WTC11 (cell line): ENCODE data around the gene LEMD3. TPM values are rescaled to one million over a fixed set of nuclear protein-coding genes. Genes with fewer than 3 reads are reported as not detected.

Experiments used
- ATF1 ChIP-seq: sonication (generic); formaldehyde crosslinking; IDR thresholded peaks from 2 replicates; pipeline ENCODE4 v1.8.1; 2023; ENCODE audit warnings: mild to moderate bottlenecking, moderate library complexity, missing genetic modification reagents
- CREM ChIP-seq: sonication (generic); formaldehyde crosslinking; IDR thresholded peaks from 2 replicates; pipeline ENCODE4 v1.8.1; 2022; ENCODE audit warnings: mild to moderate bottlenecking, missing genetic modification reagents, moderate library complexity
- CTCF ChIP-seq: fragments of 200-600 bp; IDR thresholded peaks from 2 replicates; pipeline ENCODE4 v1.8.0; 2022; ENCODE audit warnings: antibody characterized with exemption
- ETV6 ChIP-seq: sonication (generic); formaldehyde crosslinking; IDR thresholded peaks from 2 replicates; pipeline ENCODE4 v1.8.1; 2022; ENCODE audit warnings: mild to moderate bottlenecking, missing genetic modification reagents
- JAZF1 ChIP-seq: fragments of 250-450 bp; sonication (Bioruptor Pico); IDR thresholded peaks from 2 replicates; pipeline ENCODE4 v1.9.0; 2021; ENCODE audit warnings: moderate library complexity, mild to moderate bottlenecking, inconsistent platforms
- JUN ChIP-seq: sonication (generic); formaldehyde crosslinking; IDR thresholded peaks from 2 replicates; pipeline ENCODE4 v1.8.0; 2023; ENCODE audit warnings: mild to moderate bottlenecking, missing genetic modification reagents
- KAT7 ChIP-seq: sonication (generic); formaldehyde crosslinking; IDR thresholded peaks from 2 replicates; pipeline ENCODE4 v1.8.1; 2023; ENCODE audit warnings: missing genetic modification reagents, mild to moderate bottlenecking, borderline replicate concordance
- MLX ChIP-seq: sonication (generic); formaldehyde crosslinking; IDR thresholded peaks from 2 replicates; pipeline ENCODE4 v1.8.1; 2023; ENCODE audit warnings: mild to moderate bottlenecking, missing genetic modification reagents, moderate library complexity
- MXD4 ChIP-seq: fragments of 250-450 bp; sonication (Bioruptor Pico); IDR thresholded peaks from 2 replicates; pipeline ENCODE4 v1.8.0; 2021; ENCODE audit warnings: mild to moderate bottlenecking, moderate library complexity, borderline replicate concordance
- NFE2L1 ChIP-seq: sonication (generic); formaldehyde crosslinking; IDR thresholded peaks from 2 replicates; pipeline ENCODE4 v1.8.1; 2023; ENCODE audit warnings: missing genetic modification reagents
- OVOL2 ChIP-seq: fragments of 250-450 bp; sonication (Bioruptor Pico); IDR thresholded peaks from 2 replicates; pipeline ENCODE4 v1.9.0; 2021; ENCODE audit warnings: mild to moderate bottlenecking, borderline replicate concordance
- SMAD4 ChIP-seq: sonication (generic); formaldehyde crosslinking; IDR thresholded peaks from 2 replicates; pipeline ENCODE4 v1.8.0; 2022; ENCODE audit warnings: mild to moderate bottlenecking, missing genetic modification reagents
- SOX15 ChIP-seq: fragments of 250-450 bp; sonication (Bioruptor Pico); IDR thresholded peaks from 2 replicates; pipeline ENCODE4 v1.9.0; 2021; ENCODE audit warnings: mild to moderate bottlenecking
- ZNF138 ChIP-seq: sonication (generic); formaldehyde crosslinking; conservative IDR thresholded peaks from 2 replicates; pipeline ENCODE4 v1.8.1; 2022; ENCODE audit warnings: mild to moderate bottlenecking, moderate library complexity, missing genetic modification reagents
- ZNF232 ChIP-seq: sonication (generic); formaldehyde crosslinking; IDR thresholded peaks from 2 replicates; pipeline ENCODE4 v1.8.0; 2022; ENCODE audit warnings: mild to moderate bottlenecking, missing genetic modification reagents
- ZNF263 ChIP-seq: sonication (generic); formaldehyde crosslinking; IDR thresholded peaks from 2 replicates; pipeline ENCODE4 v1.8.1; 2022; ENCODE audit warnings: low read depth, mild to moderate bottlenecking, moderate library complexity, missing genetic modification reagents
- ZNF317 ChIP-seq: sonication (generic); formaldehyde crosslinking; IDR thresholded peaks from 2 replicates; pipeline ENCODE4 v1.8.1; 2023; ENCODE audit warnings: low read depth, mild to moderate bottlenecking, moderate library complexity, missing genetic modification reagents, borderline replicate concordance
- ZNF396 ChIP-seq: fragments of 250-450 bp; sonication (Bioruptor Pico); IDR thresholded peaks from 2 replicates; pipeline ENCODE4 v1.8.0; 2021; ENCODE audit warnings: mild to moderate bottlenecking, moderate library complexity, borderline replicate concordance
- ZNF416 ChIP-seq: fragments of 250-450 bp; sonication (Bioruptor Pico); IDR thresholded peaks from 2 replicates; pipeline ENCODE4 v1.9.0; 2021; ENCODE audit warnings: mild to moderate bottlenecking, inconsistent platforms
- ZNF423 ChIP-seq: fragments of 250-450 bp; sonication (Bioruptor Pico); IDR thresholded peaks from 2 replicates; pipeline ENCODE4 v2.1.2; 2022; ENCODE audit warnings: mild to moderate bottlenecking, moderate library complexity
- ZSCAN18 ChIP-seq: fragments of 250-450 bp; sonication (Bioruptor Pico); IDR thresholded peaks from 2 replicates; pipeline ENCODE4 v2.1.2; 2022; ENCODE audit warnings: mild to moderate bottlenecking, moderate library complexity
- total RNA-seq: library from RNA; stranded (reverse); gene quantifications from 3 replicates; pipeline ENCODE4 v1.2.3, GENCODE V29; 2021
- TF ChIP-seq, protein P1 (sequence below): fragments of 250-450 bp; sonication (Bioruptor Pico); IDR thresholded peaks from 2 replicates; pipeline ENCODE4 v1.9.0; 2021; ENCODE audit warnings: mild to moderate bottlenecking
- TF ChIP-seq, protein P2 (sequence below): sonication (generic); formaldehyde crosslinking; conservative IDR thresholded peaks from 2 replicates; pipeline ENCODE4 v1.8.1; 2022; ENCODE audit warnings: mild to moderate bottlenecking, missing genetic modification reagents
- TF ChIP-seq, protein P3 (sequence below): sonication (generic); formaldehyde crosslinking; IDR thresholded peaks from 2 replicates; pipeline ENCODE4 v1.8.1; 2023; ENCODE audit warnings: mild to moderate bottlenecking, missing genetic modification reagents
- TF ChIP-seq, protein P4 (sequence below): sonication (generic); formaldehyde crosslinking; IDR thresholded peaks from 2 replicates; pipeline ENCODE4 v1.8.0; 2023; ENCODE audit warnings: missing genetic modification reagents, mild to moderate bottlenecking, borderline replicate concordance

The LEMD3 gene
- total RNA-seq, 1 experiment from 2014 or later, result 31.3 TPM

GRCh38 chr12:65121049-65121955 is 48.1 kb upstream of the LEMD3 start, which contains the start of gene WIF1 (continued):
- TF ChIP-seq CTCF (peak; percentile 88), CREM (CRISPR knock-in tag) (no peak), JUN (CRISPR knock-in tag) (no peak), ZNF317 (CRISPR knock-in tag) (no peak), ZNF263 (CRISPR knock-in tag) (no peak), NFE2L1 (CRISPR knock-in tag) (peak; percentile 66; the same call in 1 of the 2 replicates), KAT7 (CRISPR knock-in tag) (peak; percentile 95; the same call in 1 of the 2 replicates), JAZF1 (no peak), ZNF232 (CRISPR knock-in tag) (no peak; the same call in 1 of the 2 replicates), ZNF416 (CRISPR knock-in tag) (no peak), ZNF396 (CRISPR knock-in tag) (no peak), ATF1 (no peak), MXD4 (CRISPR knock-in tag) (no peak), ZNF423 (no peak), ZSCAN18 (CRISPR knock-in tag) (no peak), ZNF138 (CRISPR knock-in tag) (0 out of 2 replicates have a peak, but pooled peaks have one; percentile 45), MLX (CRISPR knock-in tag) (no peak), ETV6 (CRISPR knock-in tag) (peak; percentile 57; the same call in 1 of the 2 replicates), SMAD4 (CRISPR knock-in tag) (no peak), OVOL2 (no peak), SOX15 (no peak)
- TF ChIP-seq, protein P1, sequence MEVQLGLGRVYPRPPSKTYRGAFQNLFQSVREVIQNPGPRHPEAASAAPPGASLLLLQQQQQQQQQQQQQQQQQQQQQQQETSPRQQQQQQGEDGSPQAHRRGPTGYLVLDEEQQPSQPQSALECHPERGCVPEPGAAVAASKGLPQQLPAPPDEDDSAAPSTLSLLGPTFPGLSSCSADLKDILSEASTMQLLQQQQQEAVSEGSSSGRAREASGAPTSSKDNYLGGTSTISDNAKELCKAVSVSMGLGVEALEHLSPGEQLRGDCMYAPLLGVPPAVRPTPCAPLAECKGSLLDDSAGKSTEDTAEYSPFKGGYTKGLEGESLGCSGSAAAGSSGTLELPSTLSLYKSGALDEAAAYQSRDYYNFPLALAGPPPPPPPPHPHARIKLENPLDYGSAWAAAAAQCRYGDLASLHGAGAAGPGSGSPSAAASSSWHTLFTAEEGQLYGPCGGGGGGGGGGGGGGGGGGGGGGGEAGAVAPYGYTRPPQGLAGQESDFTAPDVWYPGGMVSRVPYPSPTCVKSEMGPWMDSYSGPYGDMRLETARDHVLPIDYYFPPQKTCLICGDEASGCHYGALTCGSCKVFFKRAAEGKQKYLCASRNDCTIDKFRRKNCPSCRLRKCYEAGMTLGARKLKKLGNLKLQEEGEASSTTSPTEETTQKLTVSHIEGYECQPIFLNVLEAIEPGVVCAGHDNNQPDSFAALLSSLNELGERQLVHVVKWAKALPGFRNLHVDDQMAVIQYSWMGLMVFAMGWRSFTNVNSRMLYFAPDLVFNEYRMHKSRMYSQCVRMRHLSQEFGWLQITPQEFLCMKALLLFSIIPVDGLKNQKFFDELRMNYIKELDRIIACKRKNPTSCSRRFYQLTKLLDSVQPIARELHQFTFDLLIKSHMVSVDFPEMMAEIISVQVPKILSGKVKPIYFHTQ (CRISPR knock-in tag), result no peak
- TF ChIP-seq, protein P2, sequence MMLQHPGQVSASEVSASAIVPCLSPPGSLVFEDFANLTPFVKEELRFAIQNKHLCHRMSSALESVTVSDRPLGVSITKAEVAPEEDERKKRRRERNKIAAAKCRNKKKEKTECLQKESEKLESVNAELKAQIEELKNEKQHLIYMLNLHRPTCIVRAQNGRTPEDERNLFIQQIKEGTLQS (CRISPR knock-in tag), result 0 out of 2 replicates have a peak, but pooled peaks have one; percentile 29
- TF ChIP-seq, protein P3, sequence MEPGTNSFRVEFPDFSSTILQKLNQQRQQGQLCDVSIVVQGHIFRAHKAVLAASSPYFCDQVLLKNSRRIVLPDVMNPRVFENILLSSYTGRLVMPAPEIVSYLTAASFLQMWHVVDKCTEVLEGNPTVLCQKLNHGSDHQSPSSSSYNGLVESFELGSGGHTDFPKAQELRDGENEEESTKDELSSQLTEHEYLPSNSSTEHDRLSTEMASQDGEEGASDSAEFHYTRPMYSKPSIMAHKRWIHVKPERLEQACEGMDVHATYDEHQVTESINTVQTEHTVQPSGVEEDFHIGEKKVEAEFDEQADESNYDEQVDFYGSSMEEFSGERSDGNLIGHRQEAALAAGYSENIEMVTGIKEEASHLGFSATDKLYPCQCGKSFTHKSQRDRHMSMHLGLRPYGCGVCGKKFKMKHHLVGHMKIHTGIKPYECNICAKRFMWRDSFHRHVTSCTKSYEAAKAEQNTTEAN, result peak; percentile 65; the same call in 1 of the 2 replicates
- TF ChIP-seq, protein P4, sequence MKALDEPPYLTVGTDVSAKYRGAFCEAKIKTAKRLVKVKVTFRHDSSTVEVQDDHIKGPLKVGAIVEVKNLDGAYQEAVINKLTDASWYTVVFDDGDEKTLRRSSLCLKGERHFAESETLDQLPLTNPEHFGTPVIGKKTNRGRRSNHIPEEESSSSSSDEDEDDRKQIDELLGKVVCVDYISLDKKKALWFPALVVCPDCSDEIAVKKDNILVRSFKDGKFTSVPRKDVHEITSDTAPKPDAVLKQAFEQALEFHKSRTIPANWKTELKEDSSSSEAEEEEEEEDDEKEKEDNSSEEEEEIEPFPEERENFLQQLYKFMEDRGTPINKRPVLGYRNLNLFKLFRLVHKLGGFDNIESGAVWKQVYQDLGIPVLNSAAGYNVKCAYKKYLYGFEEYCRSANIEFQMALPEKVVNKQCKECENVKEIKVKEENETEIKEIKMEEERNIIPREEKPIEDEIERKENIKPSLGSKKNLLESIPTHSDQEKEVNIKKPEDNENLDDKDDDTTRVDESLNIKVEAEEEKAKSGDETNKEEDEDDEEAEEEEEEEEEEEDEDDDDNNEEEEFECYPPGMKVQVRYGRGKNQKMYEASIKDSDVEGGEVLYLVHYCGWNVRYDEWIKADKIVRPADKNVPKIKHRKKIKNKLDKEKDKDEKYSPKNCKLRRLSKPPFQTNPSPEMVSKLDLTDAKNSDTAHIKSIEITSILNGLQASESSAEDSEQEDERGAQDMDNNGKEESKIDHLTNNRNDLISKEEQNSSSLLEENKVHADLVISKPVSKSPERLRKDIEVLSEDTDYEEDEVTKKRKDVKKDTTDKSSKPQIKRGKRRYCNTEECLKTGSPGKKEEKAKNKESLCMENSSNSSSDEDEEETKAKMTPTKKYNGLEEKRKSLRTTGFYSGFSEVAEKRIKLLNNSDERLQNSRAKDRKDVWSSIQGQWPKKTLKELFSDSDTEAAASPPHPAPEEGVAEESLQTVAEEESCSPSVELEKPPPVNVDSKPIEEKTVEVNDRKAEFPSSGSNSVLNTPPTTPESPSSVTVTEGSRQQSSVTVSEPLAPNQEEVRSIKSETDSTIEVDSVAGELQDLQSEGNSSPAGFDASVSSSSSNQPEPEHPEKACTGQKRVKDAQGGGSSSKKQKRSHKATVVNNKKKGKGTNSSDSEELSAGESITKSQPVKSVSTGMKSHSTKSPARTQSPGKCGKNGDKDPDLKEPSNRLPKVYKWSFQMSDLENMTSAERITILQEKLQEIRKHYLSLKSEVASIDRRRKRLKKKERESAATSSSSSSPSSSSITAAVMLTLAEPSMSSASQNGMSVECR (CRISPR knock-in tag), result 0 out of 2 replicates have a peak, but pooled peaks have one; percentile 20
